GM12892 (cell line): ENCODE measurements around the gene SNX7.

ENCODE experiments used
- POLR2A ChIP-seq: IDR thresholded peaks from 2 replicates; pipeline ENCODE4 v1.6.1; 2011; ENCODE audit warnings: low read depth, low read length, control low read depth
- POLR2AphosphoS5 ChIP-seq: IDR thresholded peaks from 2 replicates; pipeline ENCODE4 v1.6.1; 2011; ENCODE audit warnings: low read depth, low read length, control low read depth
- TAF1 ChIP-seq: IDR thresholded peaks from 2 replicates; pipeline ENCODE4 v1.6.1; 2011; ENCODE audit warnings: low read depth, mild to moderate bottlenecking, control low read depth, low read length, borderline replicate concordance

DNA sequence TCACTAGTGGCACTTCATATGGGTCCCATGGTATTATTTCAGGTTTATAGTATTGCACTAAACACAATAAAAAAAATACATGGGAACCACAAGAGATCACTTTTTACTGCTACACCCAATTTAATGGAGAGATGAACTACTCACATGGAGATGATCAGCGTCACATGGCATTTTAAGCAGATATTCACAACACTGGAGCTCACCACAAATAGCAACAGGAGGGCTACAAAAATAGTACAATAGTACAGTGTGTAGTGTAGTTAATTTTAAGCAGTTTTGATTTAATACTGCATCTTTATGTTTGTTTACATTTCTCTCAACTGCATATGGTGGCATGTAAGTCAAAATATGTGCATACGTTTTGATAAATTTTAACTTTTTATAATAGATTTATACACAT, 31.0 kb downstream of the SNX7 start:
- no peak for TF ChIP-seq POLR2A
- no peak for TF ChIP-seq TAF1
- no peak for TF ChIP-seq POLR2AphosphoS5
